ENCODE results near the gene RAB1B. TPM values are rescaled to one million over a fixed set of nuclear protein-coding genes. Genes with fewer than 3 reads are reported as not detected.

RAB1B gene
- total RNA-seq, 3 donors from 2014 or later: 87.2 to 99.4 (median 98.2) TPM

GRCh38 chr11:66226101-66226500 is 42.3 kb upstream of the RAB1B start:
- Histone ChIP-seq H3K27ac (no peak overlapping the region), H3K4me3 (no peak overlapping the region), H3K9me3 (no peaks in the 10 kb centered on the region), H3K4me1 (no peaks in the 10 kb centered on the region), H3K36me3 (no peaks in the 10 kb centered on the region), H3K27me3 (no peaks in the 10 kb centered on the region)
- no peak for DNase-seq (ENCODE audit: low spot score in 2 of 2)
- TF ChIP-seq POLR2A (IDR thresholded peaks at IDR 0.05) (no peak), POLR2AphosphoS5 (IDR thresholded peaks at IDR 0.05) (no peak)
- TF ChIP-seq, protein P1, sequence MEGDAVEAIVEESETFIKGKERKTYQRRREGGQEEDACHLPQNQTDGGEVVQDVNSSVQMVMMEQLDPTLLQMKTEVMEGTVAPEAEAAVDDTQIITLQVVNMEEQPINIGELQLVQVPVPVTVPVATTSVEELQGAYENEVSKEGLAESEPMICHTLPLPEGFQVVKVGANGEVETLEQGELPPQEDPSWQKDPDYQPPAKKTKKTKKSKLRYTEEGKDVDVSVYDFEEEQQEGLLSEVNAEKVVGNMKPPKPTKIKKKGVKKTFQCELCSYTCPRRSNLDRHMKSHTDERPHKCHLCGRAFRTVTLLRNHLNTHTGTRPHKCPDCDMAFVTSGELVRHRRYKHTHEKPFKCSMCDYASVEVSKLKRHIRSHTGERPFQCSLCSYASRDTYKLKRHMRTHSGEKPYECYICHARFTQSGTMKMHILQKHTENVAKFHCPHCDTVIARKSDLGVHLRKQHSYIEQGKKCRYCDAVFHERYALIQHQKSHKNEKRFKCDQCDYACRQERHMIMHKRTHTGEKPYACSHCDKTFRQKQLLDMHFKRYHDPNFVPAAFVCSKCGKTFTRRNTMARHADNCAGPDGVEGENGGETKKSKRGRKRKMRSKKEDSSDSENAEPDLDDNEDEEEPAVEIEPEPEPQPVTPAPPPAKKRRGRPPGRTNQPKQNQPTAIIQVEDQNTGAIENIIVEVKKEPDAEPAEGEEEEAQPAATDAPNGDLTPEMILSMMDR (IDR thresholded peaks at IDR 0.05): no peak
- intact Hi-C loops (cut with DNase I; ENCODE audit: low total_unique reads): no loop called here

DNA sequence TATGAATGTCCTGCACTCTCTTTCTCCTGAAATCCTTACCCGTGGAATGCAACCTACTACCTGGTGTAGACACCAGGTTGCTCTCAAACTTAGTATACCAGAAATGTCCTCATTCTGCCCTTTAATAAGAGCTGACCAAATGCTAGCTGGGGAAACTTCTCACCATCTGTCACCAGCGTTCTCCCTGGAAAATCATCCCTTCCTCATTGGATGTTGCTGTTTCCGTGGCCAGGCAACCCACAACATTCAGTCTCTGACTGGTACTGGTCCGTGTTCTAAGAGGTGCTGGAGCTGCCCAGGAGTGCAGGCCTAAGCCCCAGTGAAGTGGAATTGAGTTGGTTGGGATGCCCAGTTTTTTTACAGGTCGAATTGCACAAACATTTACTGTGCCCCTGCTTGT is 40.7 kb upstream of the RAB1B start:
- TF ChIP-seq POLR2A (IDR thresholded peaks at IDR 0.05): no peak
- TF ChIP-seq, protein P1 (IDR thresholded peaks at IDR 0.05): no peak
- TF ChIP-seq POLR2AphosphoS5 (IDR thresholded peaks at IDR 0.05): no peak
- H3K27me3 ChIP-seq: no peaks in the 10 kb centered on the region
- no peaks in the 10 kb centered on the region for H3K36me3 ChIP-seq
- intact Hi-C loops (cut with DNase I; ENCODE audit: low total_unique reads): no loop called here
- no peaks in the 10 kb centered on the region for H3K4me1 ChIP-seq
- H3K9me3 ChIP-seq: no peaks in the 10 kb centered on the region
- H3K4me3 ChIP-seq: no peak overlapping the region
- DNase-seq (ENCODE audit: low spot score in 2 of 2): no peak
- H3K27ac ChIP-seq: no peak overlapping the region

DNA sequence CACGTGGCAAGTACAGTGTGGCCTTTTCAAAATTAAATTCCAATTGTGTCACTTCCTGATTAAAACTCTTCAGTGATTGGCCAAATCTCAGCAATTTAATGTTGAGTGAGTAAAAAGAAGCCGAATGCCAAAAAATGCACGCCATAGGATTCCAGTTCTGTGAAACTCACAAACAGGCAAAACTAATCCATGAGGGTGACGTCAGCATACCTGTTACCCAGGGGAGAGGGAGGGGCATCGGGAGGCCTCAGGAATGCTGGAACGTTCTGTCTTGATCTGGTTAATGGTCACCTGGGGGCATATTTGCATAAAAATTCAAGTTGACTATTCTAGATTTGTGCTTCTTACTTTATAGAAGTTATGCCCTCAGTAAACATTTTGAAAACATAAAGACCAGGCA is 39.9 kb upstream of the RAB1B start:
- TF ChIP-seq, protein P1 (IDR thresholded peaks at IDR 0.05): no peak
- TF ChIP-seq POLR2A (IDR thresholded peaks at IDR 0.05) (no peak), POLR2AphosphoS5 (IDR thresholded peaks at IDR 0.05) (no peak)
- intact Hi-C loops (cut with DNase I; ENCODE audit: low total_unique reads): no loop called here
- Histone ChIP-seq H3K36me3 (no peaks in the 10 kb centered on the region), H3K4me3 (no peak overlapping the region), H3K4me1 (no peaks in the 10 kb centered on the region), H3K27me3 (no peaks in the 10 kb centered on the region), H3K9me3 (no peaks in the 10 kb centered on the region), H3K27ac (no peak overlapping the region)
- no peak for DNase-seq (ENCODE audit: low spot score in 2 of 2)

DNA sequence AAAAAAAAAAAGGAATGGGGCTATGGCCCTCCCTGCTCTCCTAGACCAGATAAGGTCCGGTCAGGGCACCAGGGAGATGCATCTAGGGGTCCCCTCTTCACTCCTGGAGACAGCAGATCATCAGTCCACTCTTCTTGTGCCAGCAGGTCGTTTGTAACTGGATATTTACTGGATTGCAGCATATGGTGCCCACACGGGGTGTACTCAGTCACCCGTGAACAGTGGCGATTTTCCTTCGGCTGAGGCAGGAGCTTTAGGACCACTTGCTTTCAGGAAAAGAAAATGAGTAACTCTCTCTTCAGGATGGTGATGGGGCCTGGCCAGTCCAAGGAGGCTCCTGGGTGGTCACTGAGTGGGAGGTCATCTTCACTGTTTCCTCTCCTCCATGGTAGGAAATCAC is 38.3 kb upstream of the RAB1B start:
- TF ChIP-seq, protein P1 (IDR thresholded peaks at IDR 0.05): no peak
- TF ChIP-seq POLR2A (IDR thresholded peaks at IDR 0.05): no peak
- TF ChIP-seq POLR2AphosphoS5 (IDR thresholded peaks at IDR 0.05): no peak
- Histone ChIP-seq H3K4me3 (no peak overlapping the region), H3K9me3 (no peaks in the 10 kb centered on the region), H3K27ac (no peak overlapping the region), H3K4me1 (no peaks in the 10 kb centered on the region), H3K27me3 (no peaks in the 10 kb centered on the region), H3K36me3 (no peaks in the 10 kb centered on the region)
- intact Hi-C loops (cut with DNase I; ENCODE audit: low total_unique reads): no loop called here
- no peak for DNase-seq (ENCODE audit: low spot score in 2 of 2)

GRCh38 chr11:66230978-66231377 is 37.5 kb upstream of the RAB1B start:
- H3K27me3 ChIP-seq: no peaks in the 10 kb centered on the region
- no peaks in the 10 kb centered on the region for H3K4me1 ChIP-seq
- H3K9me3 ChIP-seq: no peaks in the 10 kb centered on the region
- intact Hi-C loops (cut with DNase I; ENCODE audit: low total_unique reads): no loop called here
- no peak overlapping the region for H3K27ac ChIP-seq
- TF ChIP-seq, protein P1 (IDR thresholded peaks at IDR 0.05): no peak
- TF ChIP-seq POLR2A (IDR thresholded peaks at IDR 0.05) (no peak), POLR2AphosphoS5 (IDR thresholded peaks at IDR 0.05) (no peak)
- DNase-seq (ENCODE audit: low spot score in 2 of 2): no peak
- H3K4me3 ChIP-seq: no peak overlapping the region
- no peaks in the 10 kb centered on the region for H3K36me3 ChIP-seq

All from breast epithelium (tissue), 4 donors.